MM.1S (cell line): ENCODE data around the gene FRMPD3.

Experiments used
- CTCF ChIP-seq: fragments of 300-600 bp; sonication (generic); IDR thresholded peaks from 2 replicates; pipeline ENCODE4 v1.5.1; 2016; ENCODE audit warnings: antibody characterized with exemption, low read length, mixed read lengths
- EZH2 ChIP-seq: fragments of 300-600 bp; sonication (generic); optimal IDR thresholded peaks from 2 replicates; pipeline ENCODE3; 2017; ENCODE audit warnings: low read depth, mild to moderate bottlenecking, antibody characterized with exemption, low read length, mixed read lengths

GRCh38 chrX:107448625-107448997 is 841 bp upstream of the FRMPD3 start:
- TF ChIP-seq CTCF (no peak), EZH2 (no peak)
